ENCODE measurements around the gene CPA1. TPM values are rescaled to one million over a fixed set of nuclear protein-coding genes. Genes with fewer than 3 reads are reported as not detected.

The CPA1 gene
- total and polyA plus RNA-seq, 2 of the 13 experiments (the other 11 are each of a cell fraction or from before 2014, with no cell fraction given), result 0.20 to 0.58 TPM

GRCh38 chr7:130369110-130369711, 11.1 kb upstream of the CPA1 start (continued):
- TF ChIP-seq LCORL (IDR thresholded peaks at IDR 0.05), result no peak
- TF ChIP-seq LCORL (CRISPR knock-in tag; IDR thresholded peaks at IDR 0.05), result no peak
- TF ChIP-seq ZFP91 (CRISPR knock-in tag; IDR thresholded peaks at IDR 0.05; ENCODE audit: borderline replicate concordance), result peak; percentile 53
- TF ChIP-seq ZKSCAN1 (IDR thresholded peaks at IDR 0.05; ENCODE audit: low read length), result no peak
- peak; percentile 26; the same call in 1 of the 2 replicates for TF ChIP-seq CREM (IDR thresholded peaks at IDR 0.05)
- TF ChIP-seq CREM (CRISPR knock-in tag; IDR thresholded peaks at IDR 0.05), result no peak
- TF ChIP-seq TCF7 (IDR thresholded peaks at IDR 0.05; ENCODE audit: low read depth), result peak; percentile 79
- no peak for TF ChIP-seq HINFP (CRISPR knock-in tag; IDR thresholded peaks at IDR 0.05; ENCODE audit: low read depth)
- no peak for TF ChIP-seq NFATC3 (CRISPR knock-in tag; IDR thresholded peaks at IDR 0.05)
- no peak for TF ChIP-seq ZSCAN31 (CRISPR knock-in tag; IDR thresholded peaks at IDR 0.05; ENCODE audit: low read depth)
- no peak for TF ChIP-seq ZNF44 (CRISPR knock-in tag; IDR thresholded peaks at IDR 0.05)
- no peak for TF ChIP-seq ZSCAN29 (CRISPR knock-in tag; conservative IDR thresholded peaks at IDR 0.05)
- TF ChIP-seq PATZ1 (CRISPR knock-in tag; IDR thresholded peaks at IDR 0.05), result 0 out of 2 replicates have a peak, but pooled peaks have one; percentile 35
- TF ChIP-seq TEAD3 (CRISPR knock-in tag; optimal IDR thresholded peaks at IDR 0.05; ENCODE audit: borderline replicate concordance), result peak; percentile 43
- TF ChIP-seq ZNF746 (CRISPR knock-in tag; IDR thresholded peaks at IDR 0.05), result 0 out of 2 replicates have a peak, but pooled peaks have one; percentile 20
- peak; percentile 84 for TF ChIP-seq RXRA (CRISPR knock-in tag; IDR thresholded peaks at IDR 0.05)
- TF ChIP-seq BCL6 (CRISPR knock-in tag; IDR thresholded peaks at IDR 0.05), result peak; percentile 21; the same call in 1 of the 2 replicates
- TF ChIP-seq MAX (IDR thresholded peaks at IDR 0.05), result 0 out of 2 replicates have a peak, but pooled peaks have one; percentile 33
- peak in 1 of 2 experiments; percentile 5; a peak in 1 of 4 replicates for TF ChIP-seq EP300 (IDR thresholded peaks at IDR 0.05; ENCODE audit: low read depth in 2 of 2, low read length in 2 of 2)
- TF ChIP-seq EP300 (CRISPR knock-in tag; IDR thresholded peaks at IDR 0.05; ENCODE audit: borderline replicate concordance), result no peak
- 0 out of 2 replicates have a peak, but pooled peaks have one; percentile 20 for TF ChIP-seq PHF8 (CRISPR knock-in tag; IDR thresholded peaks at IDR 0.05)
- TF ChIP-seq ZNF552 (CRISPR knock-in tag; IDR thresholded peaks at IDR 0.05; ENCODE audit: borderline replicate concordance), result no peak
